Right lobe of liver (tissue), 6 donors: Measurements from ENCODE around the gene JDP2. TPM values are rescaled to one million over a fixed set of nuclear protein-coding genes. Genes with fewer than 3 reads are reported as not detected.

ENCODE experiments used
- ATAC-seq, 4 donors: fragments of 200-7000 bp; cut with Tn5 transposase; one replicate each; pipeline ENCODE4 v1.9.1; 2020; ENCODE audit warnings: mild to moderate bottlenecking in 4 of 4, moderate library complexity in 4 of 4
- DNase-seq, 3 donors: peaks; one replicate each; pipeline ENCODE4 v3.0.0-alpha.2; 2020
- H3K27ac ChIP-seq, 3 donors: fragments of 200-600 bp; one replicate each; pipeline ENCODE4 v1.8.0; 2022
- H3K27me3 ChIP-seq, 2 donors: fragments of 200-600 bp; one replicate each; pipeline ENCODE4 v1.8.0; 2022
- H3K36me3 ChIP-seq, 4 donors: fragments of 200-600 bp; sonication (generic) in 1 of 4; one replicate each; pipeline versions ENCODE4 v1.5.1 to v1.8.0; 2017 to 2022; ENCODE audit warnings: control low read depth in 1 of 4
- H3K4me1 ChIP-seq, 4 donors: fragments of 200-600 bp; sonication (generic) in 1 of 4; one replicate each; pipeline versions ENCODE4 v1.5.1 to v1.8.0; 2017 to 2022; ENCODE audit warnings: control low read depth in 1 of 4
- H3K4me3 ChIP-seq, 3 donors: fragments of 200-600 bp; one replicate each; pipeline ENCODE4 v1.8.0; 2022
- H3K9me3 ChIP-seq, 4 donors: fragments of 200-600 bp; sonication (generic) in 1 of 4; one replicate each; pipeline versions ENCODE4 v1.5.1 to v1.8.0; 2017 to 2022; ENCODE audit warnings: control low read depth in 1 of 4
- POLR2A ChIP-seq: fragments of 450-650 bp; IDR thresholded peaks from one replicate; pipeline ENCODE4 v1.6.1; 2017; ENCODE audit warnings: antibody characterized with exemption, mild to moderate bottlenecking
- WGBS: methylation state at CpG from one replicate; pipeline ENCODE4 v1.1.6; 2018; ENCODE audit warnings: low coverage, low lambda C conversion rate; ENCODE audit not compliant: insufficient coverage; ENCODE audit errors: missing lambda C conversion rate; 5-methylcytosine and 5-hydroxymethylcytosine counted together
- intact Hi-C, 2 donors: fragments of 100-400 bp; cut with DNase I; formaldehyde crosslinking; loops; one replicate each; pipeline versions ENCODE4 v1.11.2 to v1.14.1; 2022
- total RNA-seq, 6 experiments: library from RNA; depleted of rRNA in 2 of 6; stranded (reverse); fragments of >200 nt in 2 of 6; fragmentation: NEBNext Ultra II Directional in 3 of 6; extraction: Animal tissue kit (Norgen Biotek cat#: 25700) in 3 of 6; gene quantifications; one replicate each; pipeline versions ENCODE4 v1.1.0 to v1.2.4, GENCODE V29; 2016 to 2023
- TF ChIP-seq, protein P1 (sequence below), 4 donors: fragments of 200-600 bp in 3 of 4; fragments of 450-650 bp in 1 of 4; IDR thresholded peaks; one replicate each; pipeline versions ENCODE4 v1.5.1 to v1.8.0; 2016 to 2022; ENCODE audit warnings: antibody characterized with exemption in 4 of 4, mild to moderate bottlenecking in 2 of 4
- donor health status: DM: no; HTN: yes; CAD: no.
- donor health status: DM: no; HTN: no; CAD: no.
- donor health status: DM: no; HTN: no; CAD: no.
- donor health status: DM: no; HTN: yes; CAD: no.
- donor health status: DM: no; HTN: yes; CAD: no.

JDP2 gene
- total RNA-seq, 6 experiments from 2014 or later = 8.3 to 22.0 (median 11.8) TPM

DNA sequence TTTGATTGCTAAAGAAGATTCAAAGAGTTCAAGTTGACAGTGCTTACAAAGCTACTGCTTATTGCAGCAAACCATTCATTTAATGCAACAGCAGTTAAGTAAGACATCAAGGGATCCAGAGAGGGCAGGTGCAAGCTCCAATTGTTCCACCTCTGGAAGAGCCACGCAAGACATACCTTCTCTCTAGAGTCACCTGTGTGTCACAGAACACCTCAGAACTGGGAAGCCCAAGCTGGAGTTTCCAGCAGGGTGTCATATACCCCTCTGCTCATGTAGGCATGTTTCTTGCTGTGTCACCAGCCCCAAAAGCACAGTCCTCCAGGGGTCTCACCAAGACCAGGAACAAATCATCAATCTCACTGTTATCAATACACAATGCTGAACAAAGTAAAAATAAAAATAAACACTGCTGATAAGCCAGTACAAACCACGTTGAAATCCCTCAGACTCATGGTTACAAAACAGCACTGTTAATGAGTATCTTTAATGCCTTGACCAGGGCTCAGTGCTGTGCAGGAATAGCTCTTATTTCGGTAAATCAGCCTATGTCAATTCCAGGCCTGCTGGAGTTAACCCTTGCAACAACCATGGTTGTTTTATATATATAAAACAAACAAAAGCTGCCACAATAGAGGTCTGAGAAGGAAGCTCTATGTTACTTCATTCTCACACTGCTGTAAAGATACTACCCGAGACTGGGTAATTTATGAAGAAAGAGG is 57.0 kb downstream of the JDP2 start:
- Histone ChIP-seq H3K4me3 (no peak overlapping the region), H3K36me3 (no peaks in the 10 kb centered on the region), H3K27me3 (no peaks in the 10 kb centered on the region), H3K4me1 (peaks cover 0 to 10% (median 3%) of the 10 kb centered on the region in 4 donors), H3K9me3 (no peaks in the 10 kb centered on the region), H3K27ac (no peak overlapping the region)
- DNase-seq = no peak
- intact Hi-C loops = loop anchor here in 1 of 2 donors (5.0 kb wide), 1 partner anchor 173 kb away; no protein-coding TSS in a partner anchor
- TF ChIP-seq, protein P1, sequence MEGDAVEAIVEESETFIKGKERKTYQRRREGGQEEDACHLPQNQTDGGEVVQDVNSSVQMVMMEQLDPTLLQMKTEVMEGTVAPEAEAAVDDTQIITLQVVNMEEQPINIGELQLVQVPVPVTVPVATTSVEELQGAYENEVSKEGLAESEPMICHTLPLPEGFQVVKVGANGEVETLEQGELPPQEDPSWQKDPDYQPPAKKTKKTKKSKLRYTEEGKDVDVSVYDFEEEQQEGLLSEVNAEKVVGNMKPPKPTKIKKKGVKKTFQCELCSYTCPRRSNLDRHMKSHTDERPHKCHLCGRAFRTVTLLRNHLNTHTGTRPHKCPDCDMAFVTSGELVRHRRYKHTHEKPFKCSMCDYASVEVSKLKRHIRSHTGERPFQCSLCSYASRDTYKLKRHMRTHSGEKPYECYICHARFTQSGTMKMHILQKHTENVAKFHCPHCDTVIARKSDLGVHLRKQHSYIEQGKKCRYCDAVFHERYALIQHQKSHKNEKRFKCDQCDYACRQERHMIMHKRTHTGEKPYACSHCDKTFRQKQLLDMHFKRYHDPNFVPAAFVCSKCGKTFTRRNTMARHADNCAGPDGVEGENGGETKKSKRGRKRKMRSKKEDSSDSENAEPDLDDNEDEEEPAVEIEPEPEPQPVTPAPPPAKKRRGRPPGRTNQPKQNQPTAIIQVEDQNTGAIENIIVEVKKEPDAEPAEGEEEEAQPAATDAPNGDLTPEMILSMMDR (IDR thresholded peaks at IDR 0.05) = no peak
- TF ChIP-seq POLR2A = no peak
- WGBS = 49% methylated on average over 3 of the region's 4 CpGs
- ATAC-seq = peak; percentile 78 to 85 (median 80)

DNA sequence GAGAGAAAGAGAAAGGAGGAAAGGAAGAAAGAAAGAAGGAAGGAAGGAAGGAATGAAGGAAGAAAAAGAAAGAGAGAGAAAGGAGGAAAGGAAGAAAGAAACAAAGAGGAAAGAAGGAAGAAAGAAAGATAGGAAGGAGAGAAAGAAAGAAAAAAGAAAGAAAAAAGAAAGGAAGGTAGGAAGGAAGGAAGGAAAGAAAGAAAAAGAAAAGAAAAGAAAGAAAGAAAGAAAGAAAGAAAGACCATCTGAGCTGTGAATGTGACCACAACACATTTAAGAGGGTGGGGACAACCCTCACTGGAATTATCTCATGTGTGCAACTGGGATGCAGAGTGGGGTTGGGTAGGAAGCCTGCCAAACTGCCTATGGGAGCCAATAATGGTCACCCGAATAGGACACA is 58.5 kb downstream of the JDP2 start:
- Histone ChIP-seq H3K4me3 (no peak overlapping the region), H3K27ac (no peak overlapping the region), H3K4me1 (peaks cover 0 to 10% (median 3%) of the 10 kb centered on the region in 4 donors), H3K36me3 (no peaks in the 10 kb centered on the region), H3K9me3 (no peaks in the 10 kb centered on the region), H3K27me3 (no peaks in the 10 kb centered on the region)
- WGBS = 60% methylated on average over 1 of the region's 1 CpG
- TF ChIP-seq, protein P1 (IDR thresholded peaks at IDR 0.05) = no peak
- TF ChIP-seq POLR2A = no peak
- DNase-seq (no peak), ATAC-seq (no peak)
- intact Hi-C loops = loop anchor here (2.0 to 5.0 kb wide), 2 partner anchors 174 to 178 kb away; no protein-coding TSS in a partner anchor

DNA sequence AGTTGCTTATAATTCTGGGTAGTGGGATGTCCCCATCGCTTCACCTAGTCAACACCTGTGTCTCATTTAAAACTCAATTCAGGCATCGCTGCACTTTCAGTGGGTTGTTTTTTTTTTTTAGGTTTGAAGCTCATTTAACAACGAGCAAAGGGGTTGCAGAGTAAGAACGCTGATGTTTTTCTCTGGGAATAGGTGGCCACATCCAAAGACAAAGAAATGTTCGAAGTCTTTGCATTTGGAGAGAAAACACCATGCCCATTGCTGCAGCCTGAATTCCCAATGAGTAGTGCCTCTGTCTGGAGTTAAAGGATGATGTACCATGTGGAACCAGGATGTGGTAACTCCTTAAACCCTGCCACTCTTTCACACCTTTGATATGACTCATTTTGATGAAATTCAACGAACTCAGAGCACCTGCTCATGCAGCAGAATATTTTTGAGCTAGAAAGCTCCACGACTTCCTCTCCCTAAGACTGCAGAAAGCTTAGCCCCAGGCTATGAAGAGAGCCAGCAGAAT is 59.4 kb downstream of the JDP2 start:
- H3K27me3 ChIP-seq = no peaks in the 10 kb centered on the region
- no peaks in the 10 kb centered on the region for H3K9me3 ChIP-seq
- H3K4me1 ChIP-seq = peaks cover 0 to 10% (median 3%) of the 10 kb centered on the region in 4 donors
- H3K36me3 ChIP-seq = no peaks in the 10 kb centered on the region
- WGBS = 63% methylated on average over 6 of the region's 7 CpGs
- H3K4me3 ChIP-seq = no peak overlapping the region
- intact Hi-C loops = loop anchor here (2.0 to 5.0 kb wide), 2 partner anchors 175 to 178 kb away; no protein-coding TSS in a partner anchor
- DNase-seq (no peak), ATAC-seq (peak in 1 of 4 donors; percentile 8)
- H3K27ac ChIP-seq = no peak overlapping the region
- TF ChIP-seq POLR2A = no peak
- TF ChIP-seq, protein P1 (IDR thresholded peaks at IDR 0.05) = no peak

DNA sequence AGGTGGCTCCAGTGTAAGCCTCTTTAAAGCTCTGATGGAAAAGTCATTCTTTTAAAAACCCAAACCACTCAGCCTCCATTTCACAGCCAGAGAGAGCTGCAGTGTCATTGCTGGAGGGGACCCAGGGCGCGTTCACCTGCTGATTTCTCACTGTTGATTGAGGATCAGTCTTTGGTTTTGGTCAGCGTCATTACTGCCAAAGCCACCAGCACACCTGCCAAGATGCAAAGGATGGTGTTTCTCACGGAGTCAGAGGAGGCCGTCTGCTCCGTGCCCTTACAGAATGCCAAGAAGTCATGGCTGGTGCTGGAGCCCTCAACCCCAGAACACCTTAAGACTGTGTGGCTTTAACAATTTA is 61.6 kb downstream of the JDP2 start:
- WGBS = 60% methylated on average over 1 of the region's 6 CpGs
- Histone ChIP-seq H3K4me1 (peaks cover 0 to 7% (median 2%) of the 10 kb centered on the region in 4 donors), H3K27me3 (no peaks in the 10 kb centered on the region), H3K9me3 (no peaks in the 10 kb centered on the region), H3K4me3 (no peak overlapping the region), H3K27ac (no peak overlapping the region), H3K36me3 (no peaks in the 10 kb centered on the region)
- intact Hi-C loops = loop anchor here in 1 of 2 donors (5.0 kb wide), 1 partner anchor 177 kb away; no protein-coding TSS in a partner anchor
- no peak for ATAC-seq
- TF ChIP-seq POLR2A = no peak
- TF ChIP-seq, protein P1 (IDR thresholded peaks at IDR 0.05) = no peak
- no peak for DNase-seq
